ENCODE measurements around the gene THEMIS. TPM values are rescaled to one million over a fixed set of nuclear protein-coding genes. Genes with fewer than 3 reads are reported as not detected.

Gene THEMIS
- total and polyA plus RNA-seq, 10 of the 15 experiments (the other 5 are each of a cell fraction or from before 2014, with no cell fraction given), result 0.06 to 1.5 (median 0.08) TPM; not detected in 6

DNA sequence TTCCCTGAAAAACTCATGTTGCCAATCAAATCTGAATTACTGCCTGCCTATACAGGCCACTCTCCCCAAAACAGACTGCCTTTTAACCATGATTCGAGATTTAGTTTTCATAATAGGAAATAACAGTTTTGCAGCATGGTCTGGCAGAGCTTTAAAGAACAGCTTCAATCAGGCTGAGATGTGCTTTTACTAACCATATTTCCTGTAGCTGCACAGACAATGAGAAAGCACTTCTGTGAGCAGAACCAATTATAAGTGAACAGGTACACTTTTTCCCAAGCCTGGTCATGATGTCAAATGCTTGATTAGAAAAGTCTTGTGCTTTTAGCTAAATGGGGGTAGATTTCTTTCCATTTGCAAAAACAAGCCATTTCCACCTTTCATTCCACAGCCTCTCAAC is 108.2 kb downstream of the THEMIS start:
- intact Hi-C loops (cut with micrococcal nuclease; ENCODE audit: unreplicated experiment) (no loop called here), in situ Hi-C loops (cut with MboI) (no loop called here)
- no peak overlapping the region for H3K4me3 ChIP-seq
- H3K27me3 ChIP-seq (replicated peaks in 1 of 2; ENCODE audit: control insufficient read depth in 2 of 2, insufficient read depth in 2 of 2, low read length in 1 of 2), result no peaks in the 10 kb centered on the region
- SMC1A ChIA-PET (ENCODE audit: uncharacterized antibody, unreplicated experiment), result no interaction called here
- H3K27ac ChIP-seq (ENCODE audit: control insufficient read depth, insufficient read depth), result no peak overlapping the region
- ATAC-seq, result no peak
- 0% methylated on average over 1 of the region's 1 CpG for WGBS (ENCODE audit: insufficient coverage, insufficient replicate concordance, low lambda C conversion rate, missing lambda C conversion rate)
- H3K4me1 ChIP-seq (ENCODE audit: control insufficient read depth, insufficient read depth, low read length), result no peaks in the 10 kb centered on the region
- H3K79me2 ChIP-seq (ENCODE audit: control insufficient read depth, insufficient read depth, low read length), result no peaks in the 10 kb centered on the region
- no peak overlapping the region for H3K9ac ChIP-seq (ENCODE audit: control insufficient read depth, insufficient read depth, low read length)
- RAD21 ChIA-PET (ENCODE audit: unreplicated experiment), result interaction anchor here (1.1 kb wide), 1 partner anchor 20 kb away, joined by 3 read pairs; no protein-coding TSS in a partner anchor
- no peak overlapping the region for H2AFZ ChIP-seq (ENCODE audit: control insufficient read depth, low read depth, low read length)
- no TSS peak for BruUV-seq (replicated peaks)
- CTCF ChIA-PET, result no interaction called here
- H4K20me1 ChIP-seq (ENCODE audit: control insufficient read depth, insufficient read depth), result no peaks in the 10 kb centered on the region
- TF ChIP-seq, protein P1, sequence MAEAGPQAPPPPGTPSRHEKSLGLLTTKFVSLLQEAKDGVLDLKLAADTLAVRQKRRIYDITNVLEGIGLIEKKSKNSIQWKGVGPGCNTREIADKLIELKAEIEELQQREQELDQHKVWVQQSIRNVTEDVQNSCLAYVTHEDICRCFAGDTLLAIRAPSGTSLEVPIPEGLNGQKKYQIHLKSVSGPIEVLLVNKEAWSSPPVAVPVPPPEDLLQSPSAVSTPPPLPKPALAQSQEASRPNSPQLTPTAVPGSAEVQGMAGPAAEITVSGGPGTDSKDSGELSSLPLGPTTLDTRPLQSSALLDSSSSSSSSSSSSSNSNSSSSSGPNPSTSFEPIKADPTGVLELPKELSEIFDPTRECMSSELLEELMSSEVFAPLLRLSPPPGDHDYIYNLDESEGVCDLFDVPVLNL (IDR thresholded peaks at IDR 0.05; ENCODE audit: low read depth, low read length), result no peak
- TF ChIP-seq POLR2A (IDR thresholded peaks at IDR 0.05; ENCODE audit: low read depth, low read length) (no peak), BMI1 (IDR thresholded peaks at IDR 0.05; ENCODE audit: borderline replicate concordance) (no peak), SIX5 (IDR thresholded peaks at IDR 0.05; ENCODE audit: low read depth, low read length, severe bottlenecking) (no peak), WRNIP1 (IDR thresholded peaks at IDR 0.05; ENCODE audit: borderline replicate concordance, low read depth, low read length) (no peak), NBN (IDR thresholded peaks at IDR 0.05) (no peak), POLR2AphosphoS5 (IDR thresholded peaks at IDR 0.05; ENCODE audit: low read length) (no peak), JUNB (IDR thresholded peaks at IDR 0.05) (no peak)
- TF ChIP-seq, protein P2, sequence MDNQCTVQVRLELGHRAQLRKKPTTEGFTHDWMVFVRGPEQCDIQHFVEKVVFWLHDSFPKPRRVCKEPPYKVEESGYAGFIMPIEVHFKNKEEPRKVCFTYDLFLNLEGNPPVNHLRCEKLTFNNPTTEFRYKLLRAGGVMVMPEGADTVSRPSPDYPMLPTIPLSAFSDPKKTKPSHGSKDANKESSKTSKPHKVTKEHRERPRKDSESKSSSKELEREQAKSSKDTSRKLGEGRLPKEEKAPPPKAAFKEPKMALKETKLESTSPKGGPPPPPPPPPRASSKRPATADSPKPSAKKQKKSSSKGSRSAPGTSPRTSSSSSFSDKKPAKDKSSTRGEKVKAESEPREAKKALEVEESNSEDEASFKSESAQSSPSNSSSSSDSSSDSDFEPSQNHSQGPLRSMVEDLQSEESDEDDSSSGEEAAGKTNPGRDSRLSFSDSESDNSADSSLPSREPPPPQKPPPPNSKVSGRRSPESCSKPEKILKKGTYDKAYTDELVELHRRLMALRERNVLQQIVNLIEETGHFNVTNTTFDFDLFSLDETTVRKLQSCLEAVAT (IDR thresholded peaks at IDR 0.05), result no peak
- TF ChIP-seq, protein P3, sequence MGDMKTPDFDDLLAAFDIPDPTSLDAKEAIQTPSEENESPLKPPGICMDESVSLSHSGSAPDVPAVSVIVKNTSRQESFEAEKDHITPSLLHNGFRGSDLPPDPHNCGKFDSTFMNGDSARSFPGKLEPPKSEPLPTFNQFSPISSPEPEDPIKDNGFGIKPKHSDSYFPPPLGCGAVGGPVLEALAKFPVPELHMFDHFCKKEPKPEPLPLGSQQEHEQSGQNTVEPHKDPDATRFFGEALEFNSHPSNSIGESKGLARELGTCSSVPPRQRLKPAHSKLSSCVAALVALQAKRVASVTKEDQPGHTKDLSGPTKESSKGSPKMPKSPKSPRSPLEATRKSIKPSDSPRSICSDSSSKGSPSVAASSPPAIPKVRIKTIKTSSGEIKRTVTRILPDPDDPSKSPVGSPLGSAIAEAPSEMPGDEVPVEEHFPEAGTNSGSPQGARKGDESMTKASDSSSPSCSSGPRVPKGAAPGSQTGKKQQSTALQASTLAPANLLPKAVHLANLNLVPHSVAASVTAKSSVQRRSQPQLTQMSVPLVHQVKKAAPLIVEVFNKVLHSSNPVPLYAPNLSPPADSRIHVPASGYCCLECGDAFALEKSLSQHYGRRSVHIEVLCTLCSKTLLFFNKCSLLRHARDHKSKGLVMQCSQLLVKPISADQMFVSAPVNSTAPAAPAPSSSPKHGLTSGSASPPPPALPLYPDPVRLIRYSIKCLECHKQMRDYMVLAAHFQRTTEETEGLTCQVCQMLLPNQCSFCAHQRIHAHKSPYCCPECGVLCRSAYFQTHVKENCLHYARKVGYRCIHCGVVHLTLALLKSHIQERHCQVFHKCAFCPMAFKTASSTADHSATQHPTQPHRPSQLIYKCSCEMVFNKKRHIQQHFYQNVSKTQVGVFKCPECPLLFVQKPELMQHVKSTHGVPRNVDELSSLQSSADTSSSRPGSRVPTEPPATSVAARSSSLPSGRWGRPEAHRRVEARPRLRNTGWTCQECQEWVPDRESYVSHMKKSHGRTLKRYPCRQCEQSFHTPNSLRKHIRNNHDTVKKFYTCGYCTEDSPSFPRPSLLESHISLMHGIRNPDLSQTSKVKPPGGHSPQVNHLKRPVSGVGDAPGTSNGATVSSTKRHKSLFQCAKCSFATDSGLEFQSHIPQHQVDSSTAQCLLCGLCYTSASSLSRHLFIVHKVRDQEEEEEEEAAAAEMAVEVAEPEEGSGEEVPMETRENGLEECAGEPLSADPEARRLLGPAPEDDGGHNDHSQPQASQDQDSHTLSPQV (IDR thresholded peaks at IDR 0.05), result no peak
- TF ChIP-seq, protein P4, sequence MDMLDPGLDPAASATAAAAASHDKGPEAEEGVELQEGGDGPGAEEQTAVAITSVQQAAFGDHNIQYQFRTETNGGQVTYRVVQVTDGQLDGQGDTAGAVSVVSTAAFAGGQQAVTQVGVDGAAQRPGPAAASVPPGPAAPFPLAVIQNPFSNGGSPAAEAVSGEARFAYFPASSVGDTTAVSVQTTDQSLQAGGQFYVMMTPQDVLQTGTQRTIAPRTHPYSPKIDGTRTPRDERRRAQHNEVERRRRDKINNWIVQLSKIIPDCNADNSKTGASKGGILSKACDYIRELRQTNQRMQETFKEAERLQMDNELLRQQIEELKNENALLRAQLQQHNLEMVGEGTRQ (IDR thresholded peaks at IDR 0.05; ENCODE audit: borderline replicate concordance, low read depth, low read length), result no peak
- POLR2A ChIA-PET, result no interaction called here
- no peak for FAIRE-seq
- no peak for DNase-seq (ENCODE audit: low read depth, low spot score)
- H3K4me2 ChIP-seq (ENCODE audit: control insufficient read depth, insufficient read depth), result no peak overlapping the region
- H3K36me3 ChIP-seq (ENCODE audit: control insufficient read depth in 2 of 2, insufficient read depth in 2 of 2, low read length in 1 of 2), result no peaks in the 10 kb centered on the region
- H3K9me3 ChIP-seq (replicated peaks; ENCODE audit: control insufficient read depth, insufficient read depth, low read length), result no peaks in the 10 kb centered on the region

All from GM12878 (cell line).